Hair follicular keratinocyte (primary cell): ENCODE measurements around the gene MRPS5. TPM values are rescaled to one million over a fixed set of nuclear protein-coding genes. Genes with fewer than 3 reads are reported as not detected.

Source experiments
- total RNA-seq: library from RNA; depleted of rRNA; stranded (reverse); fragments of >200 nt; gene quantifications from 2 replicates; pipeline ENCODE4 v1.2.3, GENCODE V29; 2015

MRPS5 gene
- 52.6 and 58.1 TPM in 2 replicates for total RNA-seq

GRCh38 chr2:95121407-95122196 lies at the start of gene MRPS5:
Gene MRPS5, minus strand, starts transcription at chr2:95121808. Its CDS starts 17 bp downstream, at chr2:95121791.

GRCh38 chr2:95165371-95166064 lies 43.9 kb upstream of the MRPS5 start, which contains the start of gene ZNF2:
Gene ZNF2, plus strand, starts transcription at chr2:95165809. Its CDS starts 10,418 bp downstream, at chr2:95176227.

GRCh38 chr2:95159690-95160449 lies 38.3 kb upstream of the MRPS5 start, which contains the start of gene ZNF514:
Gene ZNF514, minus strand, starts transcription at chr2:95159848. Its CDS starts 6,595 bp downstream, at chr2:95153253.

Other genes with a start within 250 kb of the MRPS5 start
- 0.23 TPM in 1 of 2 replicates, not detected in the other for gene MAL, start 96.1 kb downstream of the MRPS5 start, total RNA-seq
- 4.8 and 6.2 TPM in 2 replicates for gene ZNF514, start 38.0 kb upstream of the MRPS5 start, total RNA-seq
- gene ZNF2, start 44.0 kb upstream of the MRPS5 start, total RNA-seq, result 3.2 and 3.6 TPM in 2 replicates
- 2.7 and 3.1 TPM in 2 replicates for gene ZNF892, start 85.7 kb upstream of the MRPS5 start, total RNA-seq
- 5.9 and 7.9 TPM in 2 replicates for gene PROM2, start 152.6 kb upstream of the MRPS5 start, total RNA-seq
- 0.72 and 1.2 TPM in 2 replicates for gene KCNIP3, start 175.5 kb upstream of the MRPS5 start, total RNA-seq